HEK293 (cell line): ENCODE measurements around the gene PLEKHG2.
A peak's percentile ranks its signal among the peaks of the same experiment; 100 is the strongest.

Experiments
- HOXA7 ChIP-seq: sonication (generic); formaldehyde crosslinking; IDR thresholded peaks from 2 replicates; pipeline ENCODE4 v1.8.1; 2022; ENCODE audit warnings: missing genetic modification reagents, borderline replicate concordance
- OVOL3 ChIP-seq: fragments of 450-650 bp; formaldehyde crosslinking; IDR thresholded peaks from 2 replicates; pipeline ENCODE4 v1.5.1; 2016; ENCODE audit warnings: missing biosample characterization, missing genetic modification characterization
- SCRT2 ChIP-seq: fragments of 450-650 bp; formaldehyde crosslinking; IDR thresholded peaks from 2 replicates; pipeline ENCODE4 v1.5.1; 2016; ENCODE audit warnings: missing biosample characterization, missing genetic modification characterization
- SP7 ChIP-seq: fragments of 450-650 bp; formaldehyde crosslinking; IDR thresholded peaks from 2 replicates; pipeline ENCODE4 v1.5.1; 2016; ENCODE audit warnings: missing biosample characterization, missing genetic modification characterization
- TCF7L2 ChIP-seq: IDR thresholded peaks from 2 replicates; pipeline ENCODE4 v1.6.1; 2011; ENCODE audit warnings: low read depth, mild to moderate bottlenecking, inconsistent platforms, low read length, moderate library complexity, borderline replicate concordance
- TRIM28 ChIP-seq: IDR thresholded peaks from 2 replicates; pipeline ENCODE4 v1.6.1; 2011; ENCODE audit warnings: low read length, control low read depth, borderline replicate concordance
- ZFP41 ChIP-seq: fragments of 450-650 bp; formaldehyde crosslinking; IDR thresholded peaks from 2 replicates; pipeline ENCODE4 v1.5.1; 2016; ENCODE audit warnings: missing biosample characterization, missing genetic modification characterization, borderline replicate concordance
- ZNF169 ChIP-seq: fragments of 450-650 bp; formaldehyde crosslinking; IDR thresholded peaks from 2 replicates; pipeline ENCODE4 v1.5.1; 2016; ENCODE audit warnings: missing biosample characterization, missing genetic modification characterization
- ZNF175 ChIP-seq: fragments of 450-650 bp; formaldehyde crosslinking; IDR thresholded peaks from 2 replicates; pipeline ENCODE4 v1.5.1; 2016; ENCODE audit warnings: missing biosample characterization, missing genetic modification characterization
- ZNF223 ChIP-seq: fragments of 450-650 bp; formaldehyde crosslinking; IDR thresholded peaks from 2 replicates; pipeline ENCODE4 v1.5.1; 2016; ENCODE audit warnings: missing biosample characterization, missing genetic modification characterization
- ZNF266 ChIP-seq: fragments of 450-650 bp; formaldehyde crosslinking; IDR thresholded peaks from 2 replicates; pipeline ENCODE4 v1.5.1; 2016; ENCODE audit warnings: missing biosample characterization, missing genetic modification characterization, low read depth
- ZNF274 ChIP-seq, 2 experiments: fragments of 200-500 bp in 1 of 2; fragments of 450-650 bp in 1 of 2; sonication (Bioruptor generic) in 1 of 2; formaldehyde crosslinking in 1 of 2; IDR thresholded peaks; 2 replicates each; pipeline versions ENCODE4 v1.5.1 to v1.6.1; 2014 to 2016; ENCODE audit warnings: borderline replicate concordance in 1 of 2, inconsistent platforms in 1 of 2, low read length in 1 of 2, missing biosample characterization in 1 of 2, missing genetic modification characterization in 1 of 2
- ZNF302 ChIP-seq: fragments of 450-650 bp; formaldehyde crosslinking; IDR thresholded peaks from 2 replicates; pipeline ENCODE4 v1.5.1; 2016; ENCODE audit warnings: missing biosample characterization, missing genetic modification characterization, low read depth
- ZNF335 ChIP-seq: fragments of 450-650 bp; formaldehyde crosslinking; conservative IDR thresholded peaks from 2 replicates; pipeline ENCODE4 v1.5.1; 2016; ENCODE audit warnings: missing biosample characterization, missing genetic modification characterization
- ZNF544 ChIP-seq: fragments of 450-650 bp; formaldehyde crosslinking; IDR thresholded peaks from 2 replicates; pipeline ENCODE4 v1.5.0; 2017; ENCODE audit warnings: missing biosample characterization, missing genetic modification characterization
- ZNF549 ChIP-seq: fragments of 450-650 bp; IDR thresholded peaks from 2 replicates; pipeline ENCODE4 v1.5.1; 2018; ENCODE audit warnings: missing biosample characterization, missing genetic modification characterization, mild to moderate bottlenecking, inconsistent platforms, moderate library complexity
- ZNF560 ChIP-seq: fragments of 450-650 bp; formaldehyde crosslinking; IDR thresholded peaks from 2 replicates; pipeline ENCODE4 v1.5.1; 2017; ENCODE audit warnings: missing biosample characterization, missing genetic modification characterization, borderline replicate concordance
- ZNF624 ChIP-seq: fragments of 450-650 bp; formaldehyde crosslinking; IDR thresholded peaks from 2 replicates; pipeline ENCODE4 v1.5.1; 2017; ENCODE audit warnings: missing biosample characterization, missing genetic modification characterization
- ZNF658 ChIP-seq: fragments of 450-650 bp; formaldehyde crosslinking; IDR thresholded peaks from 2 replicates; pipeline ENCODE4; 2016; ENCODE audit warnings: missing biosample characterization, missing genetic modification characterization
- ZNF664 ChIP-seq: fragments of 450-650 bp; formaldehyde crosslinking; IDR thresholded peaks from 2 replicates; pipeline ENCODE4 v1.5.1; 2016; ENCODE audit warnings: missing biosample characterization, missing genetic modification characterization
- ZNF677 ChIP-seq: fragments of 450-650 bp; IDR thresholded peaks from 2 replicates; pipeline ENCODE4 v1.5.0; 2018; ENCODE audit warnings: missing biosample characterization, mild to moderate bottlenecking, missing genetic modification characterization, moderate library complexity
- ZNF76 ChIP-seq: fragments of 450-650 bp; formaldehyde crosslinking; IDR thresholded peaks from 2 replicates; pipeline ENCODE4; 2016; ENCODE audit warnings: low read depth, missing biosample characterization, missing genetic modification characterization, borderline replicate concordance
- ZNF843 ChIP-seq: fragments of 450-650 bp; formaldehyde crosslinking; IDR thresholded peaks from 2 replicates; pipeline ENCODE4 v1.5.1; 2016; ENCODE audit warnings: missing biosample characterization, missing genetic modification characterization
- ZSCAN30 ChIP-seq: fragments of 450-650 bp; IDR thresholded peaks from 2 replicates; pipeline ENCODE4 v1.5.1; 2018; ENCODE audit warnings: missing biosample characterization, mild to moderate bottlenecking, missing genetic modification characterization, moderate library complexity
- TF ChIP-seq, protein P1 (sequence below): fragments of 450-650 bp; formaldehyde crosslinking; IDR thresholded peaks from 2 replicates; pipeline ENCODE4 v1.5.1; 2016; ENCODE audit warnings: missing biosample characterization, missing genetic modification characterization
- TF ChIP-seq, protein P2 (sequence below): fragments of 450-650 bp; formaldehyde crosslinking; IDR thresholded peaks from 2 replicates; pipeline ENCODE4 v1.5.1; 2016; ENCODE audit warnings: missing biosample characterization, missing genetic modification characterization
- TF ChIP-seq, protein P3 (sequence below): fragments of 450-650 bp; formaldehyde crosslinking; IDR thresholded peaks from 2 replicates; pipeline ENCODE4 v1.5.1; 2016; ENCODE audit warnings: missing biosample characterization, missing genetic modification characterization, borderline replicate concordance
- TF ChIP-seq, protein P4 (sequence below): fragments of 450-650 bp; formaldehyde crosslinking; IDR thresholded peaks from 2 replicates; pipeline ENCODE4 v1.5.1; 2016; ENCODE audit warnings: missing biosample characterization, missing genetic modification characterization

Gene PLEKHG2

DNA sequence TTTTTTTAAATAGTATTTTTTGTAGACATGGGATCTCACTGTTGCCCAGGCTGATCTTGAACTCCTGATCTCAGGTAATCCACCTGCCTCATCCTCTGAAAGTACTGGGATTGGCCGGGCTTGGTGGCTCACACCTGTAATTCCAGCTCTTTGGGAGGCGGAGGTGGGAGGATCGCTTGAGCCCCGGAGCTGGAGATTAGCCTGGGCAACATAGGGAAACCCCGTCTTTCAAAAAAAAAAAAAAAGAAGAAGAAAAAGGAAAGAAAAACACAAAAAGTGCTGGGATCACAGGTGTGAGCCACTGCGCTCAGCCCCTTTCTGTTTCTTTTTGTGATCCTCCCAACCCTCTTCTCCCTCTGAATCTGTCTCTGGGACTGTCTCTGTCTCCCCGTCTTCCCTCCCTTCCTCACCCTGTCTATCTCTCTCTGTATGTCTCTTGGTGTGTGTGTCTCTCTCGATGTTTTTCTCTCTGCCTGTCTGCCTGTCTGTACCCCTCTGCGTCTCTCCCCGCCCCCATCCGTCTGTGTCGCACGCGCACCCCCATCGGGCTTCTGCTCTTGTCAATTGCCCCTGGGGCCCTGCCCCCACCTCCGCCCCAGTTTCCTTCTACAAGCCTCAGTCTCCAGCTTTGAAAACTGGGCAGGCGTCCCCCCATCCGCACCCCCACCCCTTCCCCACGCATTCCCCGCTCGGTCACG lies 6.4 kb upstream of the PLEKHG2 start (continued):
- no peak for TF ChIP-seq ZNF677 (tag by site-specific recombination)
- no peak for TF ChIP-seq ZFP41
- TF ChIP-seq ZNF274 (IDR thresholded peaks at IDR 0.05; ENCODE audit: low read length) = no peak
- peak; percentile 51; the same call in 1 of the 2 replicates for TF ChIP-seq ZNF274 (tag by site-specific recombination; IDR thresholded peaks at IDR 0.05; ENCODE audit: borderline replicate concordance)
- TF ChIP-seq ZNF223 (tag by site-specific recombination) = no peak
- TF ChIP-seq ZNF302 = no peak
- TF ChIP-seq, protein P1, sequence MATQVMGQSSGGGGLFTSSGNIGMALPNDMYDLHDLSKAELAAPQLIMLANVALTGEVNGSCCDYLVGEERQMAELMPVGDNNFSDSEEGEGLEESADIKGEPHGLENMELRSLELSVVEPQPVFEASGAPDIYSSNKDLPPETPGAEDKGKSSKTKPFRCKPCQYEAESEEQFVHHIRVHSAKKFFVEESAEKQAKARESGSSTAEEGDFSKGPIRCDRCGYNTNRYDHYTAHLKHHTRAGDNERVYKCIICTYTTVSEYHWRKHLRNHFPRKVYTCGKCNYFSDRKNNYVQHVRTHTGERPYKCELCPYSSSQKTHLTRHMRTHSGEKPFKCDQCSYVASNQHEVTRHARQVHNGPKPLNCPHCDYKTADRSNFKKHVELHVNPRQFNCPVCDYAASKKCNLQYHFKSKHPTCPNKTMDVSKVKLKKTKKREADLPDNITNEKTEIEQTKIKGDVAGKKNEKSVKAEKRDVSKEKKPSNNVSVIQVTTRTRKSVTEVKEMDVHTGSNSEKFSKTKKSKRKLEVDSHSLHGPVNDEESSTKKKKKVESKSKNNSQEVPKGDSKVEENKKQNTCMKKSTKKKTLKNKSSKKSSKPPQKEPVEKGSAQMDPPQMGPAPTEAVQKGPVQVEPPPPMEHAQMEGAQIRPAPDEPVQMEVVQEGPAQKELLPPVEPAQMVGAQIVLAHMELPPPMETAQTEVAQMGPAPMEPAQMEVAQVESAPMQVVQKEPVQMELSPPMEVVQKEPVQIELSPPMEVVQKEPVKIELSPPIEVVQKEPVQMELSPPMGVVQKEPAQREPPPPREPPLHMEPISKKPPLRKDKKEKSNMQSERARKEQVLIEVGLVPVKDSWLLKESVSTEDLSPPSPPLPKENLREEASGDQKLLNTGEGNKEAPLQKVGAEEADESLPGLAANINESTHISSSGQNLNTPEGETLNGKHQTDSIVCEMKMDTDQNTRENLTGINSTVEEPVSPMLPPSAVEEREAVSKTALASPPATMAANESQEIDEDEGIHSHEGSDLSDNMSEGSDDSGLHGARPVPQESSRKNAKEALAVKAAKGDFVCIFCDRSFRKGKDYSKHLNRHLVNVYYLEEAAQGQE (tag by site-specific recombination) = peak; percentile 19; the same call in 1 of the 2 replicates
- TF ChIP-seq ZNF560 (tag by site-specific recombination) = no peak
- TF ChIP-seq, protein P2, sequence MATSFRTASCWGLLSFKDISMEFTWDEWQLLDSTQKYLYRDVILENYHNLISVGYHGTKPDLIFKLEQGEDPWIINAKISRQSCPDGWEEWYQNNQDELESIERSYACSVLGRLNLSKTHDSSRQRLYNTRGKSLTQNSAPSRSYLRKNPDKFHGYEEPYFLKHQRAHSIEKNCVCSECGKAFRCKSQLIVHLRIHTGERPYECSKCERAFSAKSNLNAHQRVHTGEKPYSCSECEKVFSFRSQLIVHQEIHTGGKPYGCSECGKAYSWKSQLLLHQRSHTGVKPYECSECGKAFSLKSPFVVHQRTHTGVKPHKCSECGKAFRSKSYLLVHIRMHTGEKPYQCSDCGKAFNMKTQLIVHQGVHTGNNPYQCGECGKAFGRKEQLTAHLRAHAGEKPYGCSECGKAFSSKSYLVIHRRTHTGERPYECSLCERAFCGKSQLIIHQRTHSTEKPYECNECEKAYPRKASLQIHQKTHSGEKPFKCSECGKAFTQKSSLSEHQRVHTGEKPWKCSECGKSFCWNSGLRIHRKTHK = no peak
- no peak for TF ChIP-seq HOXA7 (CRISPR knock-in tag)
- no peak for TF ChIP-seq SCRT2 (tag by site-specific recombination)
- no peak for TF ChIP-seq ZNF658 (tag by site-specific recombination)
- peak; percentile 66 for TF ChIP-seq ZNF843 (tag by site-specific recombination)
- TF ChIP-seq ZNF266 = peak; percentile 64; the same call in 1 of the 2 replicates
- TF ChIP-seq ZNF624 (tag by site-specific recombination) = no peak
- peak; percentile 16; the same call in 1 of the 2 replicates for TF ChIP-seq SP7
- no peak for TF ChIP-seq ZNF175
- TF ChIP-seq, protein P3, sequence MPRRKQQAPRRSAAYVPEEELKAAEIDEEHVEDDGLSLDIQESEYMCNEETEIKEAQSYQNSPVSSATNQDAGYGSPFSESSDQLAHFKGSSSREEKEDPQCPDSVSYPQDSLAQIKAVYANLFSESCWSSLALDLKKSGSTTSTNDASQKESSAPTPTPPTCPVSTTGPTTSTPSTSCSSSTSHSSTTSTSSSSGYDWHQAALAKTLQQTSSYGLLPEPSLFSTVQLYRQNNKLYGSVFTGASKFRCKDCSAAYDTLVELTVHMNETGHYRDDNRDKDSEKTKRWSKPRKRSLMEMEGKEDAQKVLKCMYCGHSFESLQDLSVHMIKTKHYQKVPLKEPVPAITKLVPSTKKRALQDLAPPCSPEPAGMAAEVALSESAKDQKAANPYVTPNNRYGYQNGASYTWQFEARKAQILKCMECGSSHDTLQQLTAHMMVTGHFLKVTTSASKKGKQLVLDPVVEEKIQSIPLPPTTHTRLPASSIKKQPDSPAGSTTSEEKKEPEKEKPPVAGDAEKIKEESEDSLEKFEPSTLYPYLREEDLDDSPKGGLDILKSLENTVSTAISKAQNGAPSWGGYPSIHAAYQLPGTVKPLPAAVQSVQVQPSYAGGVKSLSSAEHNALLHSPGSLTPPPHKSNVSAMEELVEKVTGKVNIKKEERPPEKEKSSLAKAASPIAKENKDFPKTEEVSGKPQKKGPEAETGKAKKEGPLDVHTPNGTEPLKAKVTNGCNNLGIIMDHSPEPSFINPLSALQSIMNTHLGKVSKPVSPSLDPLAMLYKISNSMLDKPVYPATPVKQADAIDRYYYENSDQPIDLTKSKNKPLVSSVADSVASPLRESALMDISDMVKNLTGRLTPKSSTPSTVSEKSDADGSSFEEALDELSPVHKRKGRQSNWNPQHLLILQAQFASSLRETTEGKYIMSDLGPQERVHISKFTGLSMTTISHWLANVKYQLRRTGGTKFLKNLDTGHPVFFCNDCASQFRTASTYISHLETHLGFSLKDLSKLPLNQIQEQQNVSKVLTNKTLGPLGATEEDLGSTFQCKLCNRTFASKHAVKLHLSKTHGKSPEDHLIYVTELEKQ (tag by site-specific recombination) = no peak
- no peak for TF ChIP-seq TRIM28
- TF ChIP-seq TCF7L2 = no peak
- TF ChIP-seq, protein P4, sequence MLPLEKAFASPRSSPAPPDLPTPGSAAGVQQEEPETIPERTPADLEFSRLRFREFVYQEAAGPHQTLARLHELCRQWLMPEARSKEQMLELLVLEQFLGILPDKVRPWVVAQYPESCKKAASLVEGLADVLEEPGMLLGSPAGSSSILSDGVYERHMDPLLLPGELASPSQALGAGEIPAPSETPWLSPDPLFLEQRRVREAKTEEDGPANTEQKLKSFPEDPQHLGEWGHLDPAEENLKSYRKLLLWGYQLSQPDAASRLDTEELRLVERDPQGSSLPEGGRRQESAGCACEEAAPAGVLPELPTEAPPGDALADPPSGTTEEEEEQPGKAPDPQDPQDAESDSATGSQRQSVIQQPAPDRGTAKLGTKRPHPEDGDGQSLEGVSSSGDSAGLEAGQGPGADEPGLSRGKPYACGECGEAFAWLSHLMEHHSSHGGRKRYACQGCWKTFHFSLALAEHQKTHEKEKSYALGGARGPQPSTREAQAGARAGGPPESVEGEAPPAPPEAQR (tag by site-specific recombination) = peak; percentile 29; the same call in 1 of the 2 replicates
- TF ChIP-seq ZNF549 (tag by site-specific recombination) = no peak
- TF ChIP-seq ZNF76 (tag by site-specific recombination) = peak; percentile 38; the same call in 1 of the 2 replicates
- no peak for TF ChIP-seq ZNF664 (tag by site-specific recombination)
- no peak for TF ChIP-seq ZNF544 (tag by site-specific recombination)
- TF ChIP-seq ZSCAN30 (tag by site-specific recombination) = no peak
- no peak for TF ChIP-seq ZNF169 (tag by site-specific recombination)
- no peak for TF ChIP-seq OVOL3 (tag by site-specific recombination)
- TF ChIP-seq ZNF335 (tag by site-specific recombination) = peak; percentile 96
